COLO668 (cell line): ENCODE results near the gene TMEM266.

Source experiments
- DNase-seq: peaks from one replicate; lab custom pipeline; 2025; ENCODE audit not compliant: unreplicated experiment; lab: John Stamatoyannopoulos, UW

Gene TMEM266

GRCh38 chr15:76200083-76200465, 140.3 kb downstream of the TMEM266 start:
- DNase-seq: no peak

GRCh38 chr15:76200641-76201105, 140.9 kb downstream of the TMEM266 start:
- DNase-seq: no peak

DNA sequence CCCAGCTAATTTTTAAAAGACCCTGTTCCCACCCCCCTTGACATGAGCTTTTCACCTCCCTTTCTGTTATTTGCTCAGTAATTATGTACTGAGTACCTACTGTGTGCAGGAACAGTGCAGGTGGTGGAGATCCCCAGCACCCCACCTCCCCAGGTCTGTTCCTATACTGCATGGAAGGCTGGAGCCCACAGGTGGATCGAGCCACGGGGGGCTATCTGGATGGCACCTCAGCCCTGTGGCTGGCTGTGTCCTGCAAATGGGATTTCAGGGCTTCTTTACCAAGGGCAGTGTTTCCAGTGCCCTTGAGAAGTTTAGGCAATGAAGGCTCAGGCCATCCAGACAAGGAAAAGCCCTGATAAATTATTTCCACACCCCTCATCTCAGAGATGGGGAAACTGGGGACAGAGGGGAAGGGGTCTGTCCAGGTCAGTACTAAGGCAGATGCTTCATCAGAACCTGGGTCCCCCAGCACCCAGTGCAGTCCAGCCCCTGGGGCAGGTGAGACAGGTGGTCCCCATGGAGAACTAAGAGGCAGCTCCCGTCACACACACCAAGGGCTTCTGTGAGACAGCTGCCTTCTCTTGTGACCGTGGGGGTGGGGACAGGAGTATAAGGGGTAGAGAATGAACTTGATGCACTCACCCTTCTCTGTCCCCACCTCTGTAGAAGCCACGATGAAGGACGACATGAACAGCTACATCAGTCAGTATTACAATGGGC, 141.9 kb downstream of the TMEM266 start:
- DNase-seq: no peak

- no peak for DNase-seq
Observed at GRCh38 chr15:76203346-76204108, 143.7 kb downstream of the TMEM266 start.

GRCh38 chr15:76204109-76204845, 144.5 kb downstream of the TMEM266 start:
- DNase-seq: no peak

DNA sequence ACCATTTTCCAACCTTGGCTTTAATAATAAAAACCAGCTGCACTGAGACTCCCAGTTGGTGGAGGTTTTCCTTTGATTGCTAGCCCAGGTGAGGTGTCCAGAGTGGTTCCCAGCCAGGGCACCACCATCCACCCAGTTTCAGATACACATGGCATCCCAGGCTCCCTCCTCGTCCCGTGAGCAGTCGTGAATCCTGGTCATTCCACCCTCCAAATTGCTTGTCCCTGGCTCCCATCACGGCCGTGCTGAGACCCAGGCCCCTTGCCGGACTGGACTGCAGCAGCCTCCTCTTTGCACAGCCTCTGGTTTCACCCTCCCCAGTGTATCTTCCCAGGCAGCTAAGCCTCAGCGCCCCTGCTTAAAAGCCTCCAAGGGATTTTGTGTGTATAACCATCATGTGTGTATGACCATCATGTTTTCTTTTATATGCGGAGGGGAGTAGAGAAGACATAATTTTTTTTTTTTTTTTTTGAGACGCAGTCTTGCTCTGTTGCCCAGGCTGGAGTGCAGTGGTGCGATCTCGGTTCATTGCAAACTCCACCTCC, 145.2 kb downstream of the TMEM266 start:
- DNase-seq: no peak

GRCh38 chr15:76206325-76206976, 146.7 kb downstream of the TMEM266 start:
- DNase-seq: peak; percentile 62

DNA sequence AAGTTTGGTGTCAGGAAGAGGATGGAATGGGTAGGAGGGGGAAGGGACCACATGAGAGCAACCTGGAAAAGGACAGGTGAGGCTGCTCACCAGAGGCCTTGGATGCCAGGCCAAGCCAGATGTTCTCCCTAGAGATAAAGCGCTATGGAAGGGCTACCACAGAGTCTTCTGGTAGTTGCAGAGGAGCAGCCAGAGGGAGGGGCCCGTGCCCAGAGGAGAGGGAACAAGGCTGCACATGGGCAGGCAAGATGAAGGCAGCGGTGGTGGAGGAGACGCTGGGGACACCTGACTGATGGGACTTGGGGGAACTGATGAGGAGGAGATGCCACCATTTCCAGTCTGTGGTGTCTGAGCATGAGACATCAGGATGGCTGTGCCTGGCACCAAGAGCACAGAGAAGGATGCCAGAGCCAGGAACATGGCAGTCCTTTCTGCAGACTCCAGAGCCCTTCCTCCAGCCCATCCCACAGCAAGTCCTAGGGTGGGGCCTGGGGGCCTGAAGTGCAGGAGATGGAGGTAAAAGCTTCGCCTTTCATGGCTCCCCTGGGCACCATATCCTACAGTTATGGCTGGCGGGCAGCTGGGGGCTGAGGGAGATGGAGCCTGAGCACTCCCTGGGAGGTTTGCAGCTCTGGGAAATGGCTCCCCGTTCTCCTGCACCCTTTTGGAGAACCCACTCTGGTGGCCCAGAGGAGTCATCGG, 148.4 kb downstream of the TMEM266 start:
- DNase-seq: no peak

DNA sequence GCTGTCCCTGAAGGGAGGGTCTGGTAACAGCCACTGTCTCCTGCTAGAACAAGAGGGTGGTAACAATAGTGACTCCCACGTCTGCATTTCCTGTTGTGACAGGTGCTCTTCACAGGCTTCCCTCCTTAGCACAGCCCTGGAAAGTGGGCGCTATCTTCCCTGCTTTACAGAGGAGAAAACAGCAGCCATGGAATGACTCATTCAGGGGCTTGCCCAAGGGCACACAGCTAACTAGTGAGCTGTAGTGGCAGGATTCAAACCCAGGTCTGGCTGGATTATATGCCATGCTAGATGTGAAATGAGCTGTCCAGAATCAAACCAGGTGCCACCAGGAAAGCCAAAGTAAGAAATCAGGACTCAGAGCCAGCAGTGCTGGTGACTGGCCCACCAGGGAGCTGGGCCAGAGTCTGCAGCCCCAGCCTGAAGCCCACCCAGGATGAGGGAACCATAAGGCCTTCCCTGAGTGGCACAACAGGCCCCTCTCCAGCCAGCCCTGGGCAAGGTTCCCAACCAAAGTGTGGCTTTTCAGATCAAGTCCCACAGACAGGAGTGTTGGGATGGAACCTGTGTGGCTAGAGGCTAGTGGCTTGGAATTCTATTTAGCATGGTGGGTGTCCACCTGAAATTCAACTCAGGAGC, 149.1 kb downstream of the TMEM266 start:
- no peak for DNase-seq

DNA sequence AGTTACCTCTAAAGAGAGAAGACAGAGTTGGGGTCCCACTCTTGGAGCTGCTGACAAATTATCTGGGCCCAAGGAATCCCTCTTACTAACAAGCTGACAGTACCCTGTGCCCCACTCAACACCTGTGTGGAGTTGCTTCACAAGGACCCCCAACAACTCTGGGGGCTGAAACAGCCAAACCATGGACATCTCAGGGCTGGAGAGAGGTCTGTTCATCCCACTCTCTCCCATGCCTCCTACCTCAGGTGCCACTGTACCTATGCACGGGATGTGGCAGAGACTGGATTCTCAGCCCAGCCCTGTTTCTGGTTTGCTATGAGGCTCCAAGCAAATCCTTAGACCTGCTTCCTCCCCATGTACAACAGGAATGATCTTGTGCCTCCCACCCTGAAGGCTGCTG, 149.7 kb downstream of the TMEM266 start:
- DNase-seq: no peak

DNA sequence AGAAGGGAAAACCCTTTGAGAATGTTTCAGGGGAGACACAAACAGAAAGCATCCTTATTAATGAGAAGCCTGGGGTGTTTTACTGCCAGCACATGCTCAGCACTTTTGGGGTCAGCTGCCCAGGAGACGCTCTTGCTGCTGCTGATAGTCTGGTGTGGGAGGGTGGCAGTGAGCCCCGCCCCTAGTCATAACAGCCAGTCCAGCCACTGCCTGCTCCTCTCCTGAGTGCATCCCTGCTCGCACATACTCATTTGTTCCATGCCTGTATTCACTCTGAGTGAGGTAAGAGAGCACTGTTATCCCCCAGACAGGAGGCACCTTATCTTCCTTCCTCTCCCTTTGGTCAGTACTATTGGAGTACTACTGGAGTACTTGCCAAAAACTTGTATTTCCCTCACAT, 150.2 kb downstream of the TMEM266 start:
- no peak for DNase-seq

DNA sequence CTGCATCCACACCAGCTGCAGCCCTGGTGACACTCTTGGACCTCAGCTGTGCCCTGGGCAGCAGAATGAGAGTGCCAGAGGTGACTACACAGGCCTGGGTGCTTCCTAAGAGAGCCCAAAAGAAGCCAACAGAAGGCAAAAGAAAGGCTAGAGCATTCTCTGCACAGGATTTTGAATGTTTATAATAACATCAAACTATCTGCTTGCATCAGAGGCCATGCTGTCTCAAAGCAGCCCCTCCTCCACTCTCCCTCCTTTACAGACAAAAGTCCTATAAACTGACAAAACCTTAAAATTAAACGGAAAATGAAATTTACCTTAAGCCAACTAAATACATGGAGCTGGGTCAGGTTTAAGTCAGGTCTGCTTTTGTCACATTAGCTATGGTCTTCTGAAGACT, 155.8 kb downstream of the TMEM266 start:
- DNase-seq: no peak

DNA sequence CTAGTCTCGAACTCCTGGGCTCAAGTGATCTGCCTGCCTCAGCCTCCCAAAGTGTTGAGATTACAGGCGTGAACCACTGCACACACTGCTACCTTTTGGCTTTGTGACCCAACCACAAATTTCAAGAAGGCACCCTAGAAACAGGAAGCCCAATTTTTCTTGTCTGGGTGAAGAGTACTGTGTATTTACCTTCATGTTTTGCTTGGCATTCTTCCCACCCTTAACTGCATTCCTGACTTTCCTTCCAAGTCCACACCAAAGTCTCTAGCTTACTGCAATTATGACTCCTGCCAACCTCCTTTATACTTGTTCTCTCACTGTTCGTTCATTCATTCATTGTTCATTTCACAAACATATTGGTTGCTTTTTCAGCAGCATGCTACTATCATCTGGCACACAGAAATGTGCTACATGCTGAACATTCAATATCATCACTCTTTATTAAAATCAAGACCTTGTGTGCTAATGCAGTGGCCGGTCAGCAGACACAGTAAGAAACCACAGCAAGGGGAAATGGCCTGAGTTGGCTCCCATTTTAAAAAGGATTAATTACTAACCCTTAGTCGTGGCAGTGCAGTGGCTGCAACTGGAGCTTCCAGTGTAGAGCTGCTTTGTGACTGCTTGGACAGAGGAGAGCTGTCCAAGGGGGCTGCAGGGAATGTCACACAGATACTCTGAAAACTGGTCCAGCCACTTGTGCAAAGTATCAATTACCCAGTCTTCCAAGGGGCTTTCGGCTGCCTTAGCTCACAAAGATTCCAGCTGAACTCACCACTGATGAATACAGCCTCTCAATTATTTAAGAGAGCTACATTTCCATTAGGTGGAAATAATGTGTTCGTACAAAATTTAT, 157.5 kb downstream of the TMEM266 start:
- no peak for DNase-seq

DNA sequence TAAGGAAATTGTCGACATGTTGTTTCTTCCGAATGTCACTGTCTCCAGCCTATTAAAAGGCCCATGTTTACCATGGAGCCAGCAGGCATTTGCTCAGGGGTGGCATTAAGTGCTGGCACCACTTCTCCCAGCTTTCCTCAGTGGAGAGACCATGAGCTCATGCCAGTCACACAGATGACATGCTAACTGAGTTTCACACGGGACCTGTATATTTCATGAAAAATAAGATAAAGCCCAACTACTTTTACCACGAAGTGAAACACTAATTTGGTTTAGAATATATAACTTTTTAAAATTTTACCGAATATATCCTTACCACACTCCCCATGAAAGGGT, 158.1 kb downstream of the TMEM266 start:
- no peak for DNase-seq

GRCh38 chr15:76221085-76221767, 161.4 kb downstream of the TMEM266 start:
- no peak for DNase-seq

DNA sequence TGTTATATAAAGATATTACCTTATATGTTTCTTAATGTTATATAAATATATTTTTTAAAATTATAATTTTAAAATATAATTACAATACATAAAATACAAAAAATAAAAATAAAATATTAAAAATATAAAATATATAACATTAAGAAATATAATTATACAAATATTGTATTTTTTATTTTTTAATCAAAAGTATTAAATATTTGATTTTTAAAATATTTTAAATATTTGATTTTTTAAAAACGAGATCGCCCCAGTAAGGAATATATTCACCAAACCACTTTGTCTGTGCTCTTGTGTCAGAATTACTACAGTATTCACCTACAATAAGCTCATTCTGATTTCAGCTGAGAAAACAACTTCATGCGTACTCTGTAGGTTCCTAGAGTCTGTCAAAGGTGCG, 162.4 kb downstream of the TMEM266 start:
- no peak for DNase-seq

- no peak for DNase-seq
Observed at GRCh38 chr15:76223521-76223920, 163.7 kb downstream of the TMEM266 start.

DNA sequence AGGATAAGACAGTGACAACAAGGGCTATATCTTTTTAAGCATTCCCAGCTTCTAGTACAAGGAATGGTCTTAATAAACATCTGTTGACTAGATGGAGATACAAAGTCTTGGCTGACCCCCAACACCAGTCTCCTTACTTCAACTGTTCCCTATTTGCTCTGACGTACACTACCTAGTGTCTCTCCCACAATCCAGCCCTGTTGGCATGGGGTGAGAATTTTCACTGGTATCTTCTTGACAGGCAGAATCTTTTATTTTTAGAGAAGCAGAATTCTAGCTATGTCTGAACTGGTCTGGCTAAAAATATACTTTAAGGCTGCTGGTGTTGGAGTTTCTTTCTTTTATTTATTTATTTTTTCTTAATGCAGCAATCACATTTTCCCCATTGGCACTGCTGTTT, 169.5 kb downstream of the TMEM266 start:
- no peak for DNase-seq

DNA sequence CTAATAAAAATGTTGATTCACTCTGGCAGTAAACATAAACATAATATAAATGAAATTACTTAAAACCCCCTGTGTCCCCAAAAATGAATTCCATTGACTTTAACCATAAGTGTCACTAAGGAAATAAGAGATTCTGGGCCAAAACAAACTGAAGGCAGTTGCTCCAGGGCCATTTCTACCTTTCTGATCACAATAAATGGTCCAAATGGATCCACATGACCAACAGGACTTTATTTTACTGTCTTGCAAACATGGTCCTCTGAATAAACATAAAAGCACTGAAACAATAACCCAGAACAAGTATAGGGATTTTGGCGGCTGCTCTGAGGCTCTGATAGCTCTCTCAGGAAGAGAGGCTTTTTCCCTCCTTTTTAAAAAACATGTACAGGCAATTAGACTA, 174.1 kb downstream of the TMEM266 start:
- no peak for DNase-seq
